K562 (cell line): ENCODE measurements around the gene MKRN2OS.

Experiments used
- RAD21 ChIP-seq, 2 experiments: fragments of 250-450 bp in 1 of 2; fragments of 450-650 bp in 1 of 2; sonication (Bioruptor Pico) in 1 of 2; formaldehyde crosslinking in 1 of 2; IDR thresholded peaks in 1 of 2; conservative IDR thresholded peaks in 1 of 2; 2 replicates each; pipeline versions ENCODE4 v1.4.0 to v1.8.0; 2020 to 2022; ENCODE audit warnings: mild to moderate bottlenecking in 2 of 2, moderate library complexity in 1 of 2
- RFX5 ChIP-seq: IDR thresholded peaks from 2 replicates; pipeline ENCODE4 v1.6.1; 2011; ENCODE audit warnings: low read depth, mild to moderate bottlenecking, improper control_type of control experiment, low read length
- SUPT5H ChIP-seq: fragments of 450-650 bp; IDR thresholded peaks from 2 replicates; pipeline ENCODE4 v1.6.1; 2016
- TF ChIP-seq, protein P1 (sequence below), 3 experiments: IDR thresholded peaks in 2 of 3; conservative IDR thresholded peaks in 1 of 3; 2 replicates each; pipeline ENCODE4 v1.5.1; 2011 to 2012; ENCODE audit warnings: low read length in 3 of 3, mild to moderate bottlenecking in 3 of 3, control low read depth in 2 of 3, improper control_type of control experiment in 1 of 3, inconsistent platforms in 1 of 3, low read depth in 1 of 3, mixed read lengths in 1 of 3, moderate library complexity in 1 of 3; ENCODE audit not compliant: insufficient read depth in 2 of 3

GRCh38 chr3:12499474-12499873 lies 45.8 kb downstream of the MKRN2OS start:
- TF ChIP-seq SUPT5H (no peak), RFX5 (no peak), RAD21 (CRISPR knock-in tag; conservative IDR thresholded peaks at IDR 0.05 in 1 of 2, IDR thresholded peaks at IDR 0.05 in 1 of 2) (no peak)
- TF ChIP-seq, protein P1, sequence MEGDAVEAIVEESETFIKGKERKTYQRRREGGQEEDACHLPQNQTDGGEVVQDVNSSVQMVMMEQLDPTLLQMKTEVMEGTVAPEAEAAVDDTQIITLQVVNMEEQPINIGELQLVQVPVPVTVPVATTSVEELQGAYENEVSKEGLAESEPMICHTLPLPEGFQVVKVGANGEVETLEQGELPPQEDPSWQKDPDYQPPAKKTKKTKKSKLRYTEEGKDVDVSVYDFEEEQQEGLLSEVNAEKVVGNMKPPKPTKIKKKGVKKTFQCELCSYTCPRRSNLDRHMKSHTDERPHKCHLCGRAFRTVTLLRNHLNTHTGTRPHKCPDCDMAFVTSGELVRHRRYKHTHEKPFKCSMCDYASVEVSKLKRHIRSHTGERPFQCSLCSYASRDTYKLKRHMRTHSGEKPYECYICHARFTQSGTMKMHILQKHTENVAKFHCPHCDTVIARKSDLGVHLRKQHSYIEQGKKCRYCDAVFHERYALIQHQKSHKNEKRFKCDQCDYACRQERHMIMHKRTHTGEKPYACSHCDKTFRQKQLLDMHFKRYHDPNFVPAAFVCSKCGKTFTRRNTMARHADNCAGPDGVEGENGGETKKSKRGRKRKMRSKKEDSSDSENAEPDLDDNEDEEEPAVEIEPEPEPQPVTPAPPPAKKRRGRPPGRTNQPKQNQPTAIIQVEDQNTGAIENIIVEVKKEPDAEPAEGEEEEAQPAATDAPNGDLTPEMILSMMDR (IDR thresholded peaks at IDR 0.05 in 2 of 3, conservative IDR thresholded peaks at IDR 0.05 in 1 of 3; ENCODE audit: insufficient read depth in 2 of 3, low read depth in 1 of 3, low read length in 3 of 3), result no peak
